Peyer's patch (tissue), 4 donors: ENCODE results near the gene ZNF346. TPM values are rescaled to one million over a fixed set of nuclear protein-coding genes. Genes with fewer than 3 reads are reported as not detected.

ENCODE experiments used
- DNase-seq, 3 donors: peaks; one replicate each; pipeline ENCODE4 v3.0.0-alpha.2; 2017 to 2019
- H3K27ac ChIP-seq, 4 donors: fragments of 200-600 bp; sonication (generic); one replicate each; pipeline ENCODE4 v1.5.1; 2016 to 2019
- H3K27me3 ChIP-seq, 2 donors: fragments of 200-600 bp; sonication (generic); one replicate each; pipeline ENCODE4 v1.5.1; 2019
- H3K36me3 ChIP-seq, 3 donors: fragments of 200-600 bp; sonication (generic); one replicate each; pipeline ENCODE4 v1.5.1; 2016 to 2019
- H3K4me1 ChIP-seq, 4 donors: fragments of 200-600 bp; sonication (generic); one replicate each; pipeline ENCODE4 v1.5.1; 2016 to 2019
- H3K4me3 ChIP-seq, 4 donors: fragments of 200-600 bp; sonication (generic); 1 replicate in 3 of 4; 2 replicates in 1 of 4; pipeline ENCODE4 v1.5.1; 2016 to 2019; ENCODE audit warnings: mild to moderate bottlenecking in 1 of 4
- H3K9me3 ChIP-seq, 4 donors: fragments of 200-600 bp; sonication (generic); one replicate each; pipeline ENCODE4 v1.5.1; 2016 to 2019; ENCODE audit warnings: mild to moderate bottlenecking in 1 of 4
- CTCF ChIP-seq, 6 experiments: fragments of 450-650 bp in 4 of 6; fragments of 200-600 bp in 2 of 6; sonication (generic) in 1 of 6; IDR thresholded peaks; one replicate each; pipeline ENCODE4 v1.5.1; 2017 to 2019; ENCODE audit warnings: antibody characterized with exemption in 6 of 6, mild to moderate bottlenecking in 3 of 6, moderate library complexity in 1 of 6
- POLR2A ChIP-seq, 2 donors: fragments of 450-650 bp; IDR thresholded peaks; one replicate each; pipeline ENCODE4 v1.5.1; 2017; ENCODE audit warnings: antibody characterized with exemption in 2 of 2, mild to moderate bottlenecking in 2 of 2, moderate library complexity in 2 of 2
- total RNA-seq, 4 donors: library from RNA; depleted of rRNA; stranded (reverse); fragments of >200 nt; gene quantifications; one replicate each; pipeline ENCODE4 v1.1.0, GENCODE V29; 2016

Gene ZNF346
- total RNA-seq, 4 donors from 2014 or later = 15.9 to 27.3 (median 20.0) TPM

GRCh38 chr5:177097016-177097985, 74.8 kb downstream of the ZNF346 start:
- H3K27me3 ChIP-seq = no peaks in the 10 kb centered on the region
- no peak overlapping the region for H3K4me3 ChIP-seq
- peaks cover 0 to 17% (median 0%) of the 10 kb centered on the region in 3 donors for H3K36me3 ChIP-seq
- H3K27ac ChIP-seq = peak overlapping the region in 3 of 4 donors; percentile 50 to 75 (median 69)
- peaks cover 0 to 21% (median 2%) of the 10 kb centered on the region in 4 donors for H3K4me1 ChIP-seq
- no peaks in the 10 kb centered on the region for H3K9me3 ChIP-seq
- TF ChIP-seq POLR2A (IDR thresholded peaks at IDR 0.05) (no peak), CTCF (IDR thresholded peaks at IDR 0.05) (no peak)
- no peak for DNase-seq

GRCh38 chr5:177098120-177098469, 75.6 kb downstream of the ZNF346 start:
- H3K4me1 ChIP-seq = peaks cover 0 to 21% (median 2%) of the 10 kb centered on the region in 4 donors
- no peaks in the 10 kb centered on the region for H3K9me3 ChIP-seq
- H3K4me3 ChIP-seq = no peak overlapping the region
- no peak for TF ChIP-seq CTCF (IDR thresholded peaks at IDR 0.05)
- no peak for TF ChIP-seq POLR2A (IDR thresholded peaks at IDR 0.05)
- DNase-seq = no peak
- H3K36me3 ChIP-seq = peaks cover 0 to 9% (median 0%) of the 10 kb centered on the region in 3 donors
- H3K27ac ChIP-seq = peak overlapping the region; percentile 30 to 75 (median 60)
- H3K27me3 ChIP-seq = no peaks in the 10 kb centered on the region

GRCh38 chr5:177098470-177099141, 76.1 kb downstream of the ZNF346 start:
- no peak for DNase-seq
- Histone ChIP-seq H3K27ac (peak overlapping the region; percentile 30 to 75 (median 60)), H3K4me1 (peaks cover 0 to 21% (median 2%) of the 10 kb centered on the region in 4 donors), H3K4me3 (no peak overlapping the region), H3K27me3 (no peaks in the 10 kb centered on the region), H3K36me3 (peaks cover 0 to 5% (median 0%) of the 10 kb centered on the region in 3 donors), H3K9me3 (no peaks in the 10 kb centered on the region)
- no peak for TF ChIP-seq CTCF (IDR thresholded peaks at IDR 0.05)
- TF ChIP-seq POLR2A (IDR thresholded peaks at IDR 0.05) = no peak

- Histone ChIP-seq H3K4me1 (peaks cover 0 to 21% (median 2%) of the 10 kb centered on the region in 4 donors), H3K36me3 (peaks cover 0 to 5% (median 0%) of the 10 kb centered on the region in 3 donors), H3K9me3 (no peaks in the 10 kb centered on the region), H3K4me3 (no peak overlapping the region), H3K27ac (peak overlapping the region in 2 of 4 donors; percentile 50 to 69), H3K27me3 (no peaks in the 10 kb centered on the region)
- TF ChIP-seq POLR2A (IDR thresholded peaks at IDR 0.05) = no peak
- TF ChIP-seq CTCF (IDR thresholded peaks at IDR 0.05) = peak in 3 of 6 experiments; percentile 22 to 31 (median 28)
- DNase-seq = no peak
Measured at GRCh38 chr5:177099422-177100093, 77.1 kb downstream of the ZNF346 start.

GRCh38 chr5:177100714-177101121, 78.2 kb downstream of the ZNF346 start:
- DNase-seq = no peak
- H3K27me3 ChIP-seq = no peaks in the 10 kb centered on the region
- H3K4me3 ChIP-seq = no peak overlapping the region
- H3K27ac ChIP-seq = no peak overlapping the region
- H3K4me1 ChIP-seq = peaks cover 0 to 21% (median 2%) of the 10 kb centered on the region in 4 donors
- H3K9me3 ChIP-seq = no peaks in the 10 kb centered on the region
- TF ChIP-seq POLR2A (IDR thresholded peaks at IDR 0.05) (no peak), CTCF (IDR thresholded peaks at IDR 0.05) (no peak)
- H3K36me3 ChIP-seq = peaks cover 0 to 4% (median 0%) of the 10 kb centered on the region in 3 donors
